ENCODE measurements around the gene FRMPD3.

GRCh38 chrX:107470198-107470597 is 20.7 kb downstream of the FRMPD3 start:
- no peak for TF ChIP-seq CTCF (optimal IDR thresholded peaks at IDR 0.05 in 1 of 3, IDR thresholded peaks at IDR 0.05 in 1 of 3, conservative IDR thresholded peaks at IDR 0.05 in 1 of 3; ENCODE audit: extremely low read depth in 1 of 3, insufficient read depth in 2 of 3, low read length in 3 of 3)
- TF ChIP-seq EZH2 (IDR thresholded peaks at IDR 0.05; ENCODE audit: low read length): no peak
